ENCODE results near the gene PES1.

The PES1 gene

DNA sequence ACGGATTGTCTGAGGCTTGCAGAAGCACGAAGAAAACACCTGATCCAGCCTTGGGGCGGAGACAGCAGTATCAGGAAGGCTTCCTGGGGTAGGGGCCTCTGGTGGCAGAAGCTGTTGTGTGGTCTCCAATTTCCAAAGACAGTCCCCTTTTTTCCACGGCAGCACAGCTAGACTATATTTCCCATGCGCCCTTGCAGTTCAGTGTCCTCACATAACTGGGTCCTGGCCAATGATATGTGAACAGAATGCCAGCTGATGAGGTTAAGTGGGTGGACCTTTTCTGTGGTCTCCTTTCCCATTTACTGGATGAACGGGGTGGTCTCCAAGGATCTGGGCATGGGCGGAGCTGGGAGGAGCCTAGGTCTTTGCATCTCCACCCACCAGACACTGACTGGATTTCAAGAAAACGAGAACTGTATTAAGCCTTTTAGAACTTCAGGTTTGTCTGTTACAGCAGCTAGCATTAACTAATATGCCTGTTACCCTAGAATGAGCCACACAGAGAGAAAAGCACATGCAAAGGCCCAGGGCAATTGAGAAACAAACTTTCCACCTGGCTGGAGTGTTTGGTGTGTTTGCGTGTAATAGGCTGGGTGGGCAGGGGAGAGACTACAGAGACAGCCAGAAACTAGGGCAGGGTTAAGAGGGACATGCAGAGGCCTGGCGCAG, 23.4 kb downstream of the PES1 start:
- TF ChIP-seq, protein P1, sequence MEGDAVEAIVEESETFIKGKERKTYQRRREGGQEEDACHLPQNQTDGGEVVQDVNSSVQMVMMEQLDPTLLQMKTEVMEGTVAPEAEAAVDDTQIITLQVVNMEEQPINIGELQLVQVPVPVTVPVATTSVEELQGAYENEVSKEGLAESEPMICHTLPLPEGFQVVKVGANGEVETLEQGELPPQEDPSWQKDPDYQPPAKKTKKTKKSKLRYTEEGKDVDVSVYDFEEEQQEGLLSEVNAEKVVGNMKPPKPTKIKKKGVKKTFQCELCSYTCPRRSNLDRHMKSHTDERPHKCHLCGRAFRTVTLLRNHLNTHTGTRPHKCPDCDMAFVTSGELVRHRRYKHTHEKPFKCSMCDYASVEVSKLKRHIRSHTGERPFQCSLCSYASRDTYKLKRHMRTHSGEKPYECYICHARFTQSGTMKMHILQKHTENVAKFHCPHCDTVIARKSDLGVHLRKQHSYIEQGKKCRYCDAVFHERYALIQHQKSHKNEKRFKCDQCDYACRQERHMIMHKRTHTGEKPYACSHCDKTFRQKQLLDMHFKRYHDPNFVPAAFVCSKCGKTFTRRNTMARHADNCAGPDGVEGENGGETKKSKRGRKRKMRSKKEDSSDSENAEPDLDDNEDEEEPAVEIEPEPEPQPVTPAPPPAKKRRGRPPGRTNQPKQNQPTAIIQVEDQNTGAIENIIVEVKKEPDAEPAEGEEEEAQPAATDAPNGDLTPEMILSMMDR (IDR thresholded peaks at IDR 0.05), result no peak

DNA sequence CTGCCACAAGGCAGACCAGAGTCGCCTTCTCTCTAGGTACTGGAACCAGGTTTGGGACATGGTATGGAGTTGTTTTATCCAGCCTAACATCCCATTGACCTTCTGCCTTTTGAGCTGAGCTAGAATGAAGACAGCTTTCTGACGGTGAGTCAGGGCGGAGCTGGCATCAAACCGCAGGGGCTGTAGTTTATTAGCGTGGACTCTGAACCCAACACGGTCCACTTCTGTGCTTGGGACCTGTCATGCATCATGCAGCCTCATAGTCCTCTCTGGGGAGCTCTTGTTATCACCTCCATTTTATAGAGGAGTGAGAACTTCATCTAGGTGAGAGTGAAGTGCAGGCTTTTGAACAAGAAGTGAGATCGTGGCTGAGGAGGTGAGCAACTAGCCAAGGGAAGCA, 25.6 kb downstream of the PES1 start:
- TF ChIP-seq, protein P1 (IDR thresholded peaks at IDR 0.05), result no peak

DNA sequence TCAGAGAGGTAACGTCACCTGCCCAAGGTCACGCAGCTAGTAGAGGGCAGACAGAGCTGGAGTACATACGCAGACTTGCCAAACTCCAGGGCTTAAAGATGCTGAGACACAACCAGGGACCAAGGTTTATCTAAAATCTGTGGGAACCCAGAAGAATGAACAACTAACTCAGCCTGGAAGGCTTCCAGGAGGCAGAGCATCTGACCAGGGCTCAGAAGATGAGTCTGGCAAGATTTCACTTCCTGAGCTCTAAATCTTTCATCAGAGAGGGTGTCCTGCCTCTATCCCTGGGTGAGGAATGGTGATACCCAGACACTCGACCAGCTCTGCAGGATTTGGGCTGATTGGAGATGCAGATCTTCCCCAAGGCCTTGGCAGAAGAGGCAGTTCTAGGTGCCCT, 26.4 kb downstream of the PES1 start:
- TF ChIP-seq, protein P1 (IDR thresholded peaks at IDR 0.05), result no peak

DNA sequence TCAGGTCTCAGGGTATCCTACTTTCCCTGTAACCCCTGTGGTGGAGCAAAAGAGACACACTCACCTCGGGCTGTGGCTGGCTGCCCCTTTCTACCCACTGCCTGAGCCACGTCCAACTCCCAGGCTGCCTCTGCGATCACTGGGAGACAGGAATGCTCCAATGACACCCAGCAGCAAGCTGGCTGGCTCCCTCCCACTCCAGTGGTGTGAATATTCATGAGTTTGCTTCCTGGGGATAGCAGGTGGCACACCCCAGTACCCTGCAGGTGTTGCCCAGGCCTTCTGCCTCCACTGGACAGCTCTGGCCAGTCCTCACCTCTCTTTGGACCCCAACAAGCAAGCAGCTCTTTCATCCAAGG, 27.0 kb downstream of the PES1 start:
- TF ChIP-seq, protein P1 (IDR thresholded peaks at IDR 0.05), result no peak

DNA sequence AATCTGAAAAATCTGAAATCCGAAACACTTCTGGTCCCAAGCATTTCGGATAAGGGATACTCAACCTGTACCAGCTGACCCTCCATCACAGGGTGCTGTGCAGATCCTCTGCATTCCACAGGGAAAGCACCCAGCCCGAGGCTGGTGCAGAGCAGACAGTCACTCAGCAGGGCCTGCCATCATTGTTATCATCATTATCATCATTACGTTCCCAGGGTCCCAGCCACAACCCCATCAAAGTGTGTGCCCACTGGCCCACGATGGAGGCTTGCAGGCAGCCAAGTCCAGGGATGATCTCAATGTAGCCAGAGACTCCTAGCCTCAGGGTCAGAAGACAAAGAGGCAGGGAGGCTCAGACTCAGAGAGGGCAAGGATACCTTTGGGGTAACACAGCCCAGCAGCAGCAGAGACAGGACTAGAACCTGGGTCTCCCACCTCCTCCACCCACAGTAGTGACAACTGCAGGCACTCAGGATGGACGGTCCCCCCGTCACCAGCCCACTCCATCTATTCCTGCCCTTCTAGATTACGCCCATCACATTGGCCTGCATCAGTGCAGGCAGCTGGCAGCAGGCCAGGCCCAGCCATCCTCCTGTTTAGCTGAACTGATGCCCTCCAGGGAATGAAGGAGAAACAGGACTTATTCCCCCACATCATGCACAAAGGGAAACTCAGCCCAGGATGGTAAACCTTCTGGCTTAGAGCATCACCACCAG, 27.5 kb downstream of the PES1 start:
- TF ChIP-seq, protein P1 (IDR thresholded peaks at IDR 0.05), result no peak

DNA sequence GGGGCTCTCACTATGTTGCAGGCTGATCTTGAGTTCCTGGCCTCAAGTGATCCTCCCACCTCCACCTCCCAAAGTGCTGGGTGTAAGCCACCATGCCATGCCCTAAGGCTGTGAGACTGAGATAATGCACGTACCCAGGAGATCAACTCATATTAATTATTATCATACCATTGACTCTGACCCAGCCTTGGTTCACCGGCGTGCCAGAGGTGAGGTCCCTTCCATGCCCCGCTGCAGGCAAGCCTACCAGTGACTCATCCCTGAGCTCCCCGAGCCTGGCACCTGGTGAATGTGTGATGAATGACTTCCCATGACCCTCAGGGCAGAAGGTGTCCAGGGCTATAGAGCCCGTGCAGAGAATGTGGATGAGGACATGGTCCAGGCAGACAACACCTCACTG, 29.3 kb downstream of the PES1 start:
- TF ChIP-seq, protein P1 (IDR thresholded peaks at IDR 0.05), result no peak

DNA sequence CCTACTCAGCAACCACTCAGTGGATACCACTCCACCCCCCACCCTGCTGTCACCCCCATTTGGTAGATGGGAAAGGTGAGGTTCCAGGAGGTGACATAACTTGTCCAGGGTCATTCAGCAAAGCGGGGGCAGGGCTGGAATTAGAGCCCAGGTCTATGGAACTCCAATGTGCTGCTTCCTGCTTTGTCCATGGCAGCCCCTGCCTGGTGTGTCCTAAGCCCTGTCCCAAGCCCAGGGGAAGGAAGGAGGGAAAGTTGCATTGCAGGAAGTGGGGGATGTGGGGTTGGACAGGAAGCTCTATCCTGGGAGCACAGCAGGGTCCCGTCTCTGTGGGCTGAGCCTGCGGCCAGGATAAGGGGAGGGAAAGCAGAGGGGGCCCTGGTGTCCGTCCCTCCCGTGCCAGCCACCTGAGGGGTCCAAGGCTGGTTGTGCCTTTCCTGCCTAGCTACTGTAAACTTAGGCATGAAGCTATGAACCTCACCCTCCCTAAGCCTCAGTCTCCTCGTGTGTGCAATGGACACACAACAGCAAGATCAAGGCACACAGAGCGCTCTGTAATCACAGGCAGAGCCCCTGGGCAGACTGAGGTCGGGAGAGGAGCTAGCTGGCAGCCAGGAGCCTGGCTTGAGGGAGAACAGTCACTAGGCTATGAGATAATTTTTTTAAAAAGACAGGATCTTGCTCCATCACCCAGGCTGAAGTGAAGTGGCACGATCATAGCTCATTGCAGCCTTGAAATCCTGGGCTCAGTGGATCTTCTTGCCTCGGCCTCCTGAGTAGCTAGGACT, 30.1 kb downstream of the PES1 start:
- TF ChIP-seq, protein P1 (IDR thresholded peaks at IDR 0.05), result no peak

Data from LNCAP (cell line).